Lower leg skin (tissue), 4 donors: ENCODE data around the gene COL25A1. TPM values are rescaled to one million over a fixed set of nuclear protein-coding genes. Genes with fewer than 3 reads are reported as not detected.

ENCODE experiments used
- DNase-seq, 2 donors: peaks; one replicate each; pipeline ENCODE4 v3.0.0-alpha.2; 2019; ENCODE audit warnings: low spot score in 2 of 2
- H3K4me3 ChIP-seq: fragments of 200-600 bp; sonication (generic); 2 replicates; pipeline ENCODE4 v1.5.1; 2017; ENCODE audit warnings: mild to moderate bottlenecking, low read depth; ENCODE audit not compliant: poor library complexity, severe bottlenecking
- POLR2A ChIP-seq, 2 donors: fragments of 450-650 bp; IDR thresholded peaks; one replicate each; pipeline ENCODE4 v1.6.1; 2016 to 2017; ENCODE audit warnings: antibody characterized with exemption in 2 of 2, mild to moderate bottlenecking in 1 of 2, moderate library complexity in 1 of 2
- WGBS, 2 donors: methylation state at CpG; one replicate each; pipeline ENCODE4 v1.1.5; 2018; 5-methylcytosine and 5-hydroxymethylcytosine counted together
- intact Hi-C: fragments of 100-400 bp; cut with DNase I; formaldehyde crosslinking; loops from one replicate; pipeline ENCODE4 v1.15.0; 2023; ENCODE audit warnings: low total_unique reads
- total RNA-seq, 4 donors: library from RNA; depleted of rRNA; stranded (reverse); fragments of >200 nt; gene quantifications; one replicate each; pipeline ENCODE4 v1.1.0, GENCODE V29; 2016
- TF ChIP-seq, protein P1 (sequence below), 3 donors: fragments of 450-650 bp; IDR thresholded peaks; one replicate each; pipeline ENCODE4 v1.5.1; 2016; ENCODE audit warnings: antibody characterized with exemption in 3 of 3, mild to moderate bottlenecking in 3 of 3, moderate library complexity in 2 of 3

Gene COL25A1
- total RNA-seq, 4 donors from 2014 or later = 0.42 to 2.4 (median 1.5) TPM

DNA sequence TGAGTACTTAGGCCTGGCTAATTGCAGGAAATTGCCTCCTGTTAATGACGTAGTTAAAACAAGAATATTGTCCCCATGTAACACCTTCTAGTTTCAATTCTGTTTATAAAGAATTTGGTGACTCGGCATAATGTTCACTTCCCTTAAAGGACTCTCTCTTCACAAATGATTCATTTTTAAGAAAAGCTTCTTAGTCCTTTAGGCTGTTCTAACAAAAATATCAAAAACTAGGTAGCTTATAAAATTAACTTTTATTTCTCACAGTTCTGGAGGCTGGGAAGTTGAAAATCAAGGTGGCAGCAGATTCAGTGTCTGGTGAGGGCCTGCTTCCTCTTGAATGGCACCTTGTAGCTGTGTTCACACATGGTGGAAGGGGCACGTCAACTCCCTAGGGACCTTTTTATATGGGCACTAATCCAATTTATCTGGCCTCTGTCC, 23.8 kb downstream of the COL25A1 start:
- WGBS, 2 donors = 65 to 67% methylated on average over 3 of the region's 3 CpGs
- intact Hi-C loops = no loop called here
- no peak overlapping the region for H3K4me3 ChIP-seq
- no peak for DNase-seq
- TF ChIP-seq POLR2A (IDR thresholded peaks at IDR 0.05) = no peak
- TF ChIP-seq, protein P1, sequence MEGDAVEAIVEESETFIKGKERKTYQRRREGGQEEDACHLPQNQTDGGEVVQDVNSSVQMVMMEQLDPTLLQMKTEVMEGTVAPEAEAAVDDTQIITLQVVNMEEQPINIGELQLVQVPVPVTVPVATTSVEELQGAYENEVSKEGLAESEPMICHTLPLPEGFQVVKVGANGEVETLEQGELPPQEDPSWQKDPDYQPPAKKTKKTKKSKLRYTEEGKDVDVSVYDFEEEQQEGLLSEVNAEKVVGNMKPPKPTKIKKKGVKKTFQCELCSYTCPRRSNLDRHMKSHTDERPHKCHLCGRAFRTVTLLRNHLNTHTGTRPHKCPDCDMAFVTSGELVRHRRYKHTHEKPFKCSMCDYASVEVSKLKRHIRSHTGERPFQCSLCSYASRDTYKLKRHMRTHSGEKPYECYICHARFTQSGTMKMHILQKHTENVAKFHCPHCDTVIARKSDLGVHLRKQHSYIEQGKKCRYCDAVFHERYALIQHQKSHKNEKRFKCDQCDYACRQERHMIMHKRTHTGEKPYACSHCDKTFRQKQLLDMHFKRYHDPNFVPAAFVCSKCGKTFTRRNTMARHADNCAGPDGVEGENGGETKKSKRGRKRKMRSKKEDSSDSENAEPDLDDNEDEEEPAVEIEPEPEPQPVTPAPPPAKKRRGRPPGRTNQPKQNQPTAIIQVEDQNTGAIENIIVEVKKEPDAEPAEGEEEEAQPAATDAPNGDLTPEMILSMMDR (IDR thresholded peaks at IDR 0.05) = no peak

DNA sequence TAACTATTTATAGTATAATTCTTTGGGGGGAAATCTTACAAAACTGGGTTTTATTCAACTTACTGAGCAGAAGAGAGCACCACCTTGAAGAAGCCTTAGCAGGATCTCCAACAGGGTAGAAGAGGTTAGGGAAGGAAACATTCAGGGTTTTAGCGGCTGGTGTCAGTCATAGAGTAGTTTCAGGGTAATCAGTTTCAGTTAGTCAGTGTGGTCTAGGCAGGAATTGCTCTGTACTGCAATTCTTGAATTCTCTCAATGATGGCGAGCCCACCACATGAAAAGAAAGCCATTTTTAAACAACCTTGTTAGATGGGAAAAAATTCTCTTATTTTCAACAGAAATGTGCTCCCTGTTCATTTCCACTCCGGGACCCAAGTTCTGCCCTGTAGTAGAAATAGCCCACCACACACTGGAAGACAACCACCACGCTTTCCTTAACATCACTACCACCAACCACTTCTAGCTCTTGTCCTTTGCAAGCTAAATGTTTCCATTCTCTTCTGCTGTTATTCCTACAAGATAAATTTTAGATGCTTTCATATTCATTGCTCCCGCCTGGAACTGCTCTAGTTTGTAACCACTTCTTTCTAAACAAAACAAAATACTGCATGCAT, 25.9 kb downstream of the COL25A1 start:
- no peak overlapping the region for H3K4me3 ChIP-seq
- DNase-seq = no peak
- no peak for TF ChIP-seq POLR2A (IDR thresholded peaks at IDR 0.05)
- TF ChIP-seq, protein P1 (IDR thresholded peaks at IDR 0.05) = no peak
- intact Hi-C loops = no loop called here
- WGBS, 2 donors = 93 to 96% methylated on average over 5 of the region's 5 CpGs

DNA sequence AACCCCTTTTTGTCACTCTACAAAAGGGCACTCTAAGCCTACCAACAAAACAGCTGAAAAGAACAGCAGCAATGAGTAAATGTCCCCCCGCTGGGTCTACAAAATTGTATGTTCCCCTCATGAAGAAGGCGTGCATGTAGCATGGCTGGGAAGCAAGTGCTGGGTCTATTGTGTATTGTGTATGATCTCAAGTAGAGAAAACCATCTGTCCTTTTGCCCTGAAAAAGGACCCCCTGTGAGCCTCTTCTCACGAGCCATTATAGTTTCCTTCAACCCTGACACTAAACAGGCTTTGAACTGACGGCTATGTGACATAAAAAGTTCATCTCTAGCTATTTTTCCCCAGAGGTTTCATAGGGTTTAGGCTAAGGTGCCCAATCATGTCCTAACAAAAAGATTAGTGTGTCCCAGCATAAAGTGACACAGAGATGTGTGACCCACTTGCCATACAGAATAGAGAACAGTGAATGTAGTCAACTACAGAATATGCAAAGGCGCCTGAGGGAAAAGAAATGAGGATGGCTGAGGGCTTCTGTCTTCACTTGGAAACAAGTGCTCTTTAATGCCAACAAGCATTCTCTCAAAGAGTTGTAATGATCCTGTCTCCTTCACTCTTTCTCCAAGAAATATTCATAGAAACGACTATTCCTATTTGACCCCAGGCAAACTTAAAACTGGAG, 27.3 kb downstream of the COL25A1 start:
- TF ChIP-seq, protein P1 (IDR thresholded peaks at IDR 0.05) = no peak
- no peak for TF ChIP-seq POLR2A (IDR thresholded peaks at IDR 0.05)
- no peak for DNase-seq
- intact Hi-C loops = no loop called here
- WGBS, 2 donors = 80 to 88% methylated on average over 6 of the region's 6 CpGs
- no peak overlapping the region for H3K4me3 ChIP-seq

DNA sequence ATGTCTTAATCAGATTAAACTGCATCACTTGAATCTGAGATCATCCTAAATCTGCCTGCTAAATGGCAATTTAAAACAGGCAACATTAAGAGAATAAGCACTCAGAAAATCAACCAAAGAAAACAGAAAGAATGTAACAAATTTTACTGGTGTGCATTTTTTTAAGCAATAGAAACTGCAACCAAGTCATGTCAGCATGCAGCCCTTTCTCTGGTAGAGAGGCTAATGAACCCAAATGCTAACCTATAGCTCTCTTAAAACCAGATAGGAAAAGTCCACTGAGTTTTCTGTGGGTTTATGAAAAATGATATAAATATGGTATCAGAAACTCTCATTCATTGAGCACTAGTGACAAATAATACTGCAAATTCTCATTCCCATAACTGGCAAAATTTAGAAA, 35.6 kb downstream of the COL25A1 start:
- DNase-seq = no peak
- TF ChIP-seq POLR2A (IDR thresholded peaks at IDR 0.05) = no peak
- TF ChIP-seq, protein P1 (IDR thresholded peaks at IDR 0.05) = no peak

DNA sequence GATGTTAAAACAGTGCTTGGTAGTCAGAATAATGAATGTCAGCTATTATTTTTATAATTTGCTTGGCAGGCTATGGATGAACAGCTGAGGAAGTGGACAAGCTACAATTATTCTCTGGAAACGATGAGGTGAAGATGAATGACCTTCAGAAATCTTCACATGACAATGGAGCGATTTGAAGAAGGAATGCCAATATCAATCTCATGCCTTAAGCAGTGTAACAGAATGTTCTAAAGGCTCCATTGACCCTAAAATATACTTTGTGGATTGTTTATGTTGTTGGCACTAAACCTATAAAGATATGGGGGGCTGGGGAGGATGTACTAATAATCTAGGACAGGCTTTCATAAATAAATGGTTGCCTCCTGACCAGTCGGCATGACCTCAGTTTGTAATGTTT, 36.2 kb downstream of the COL25A1 start:
- 72 to 77% methylated on average over 3 of the region's 3 CpGs for WGBS, 2 donors
- intact Hi-C loops = no loop called here
- no peak for DNase-seq
- no peak overlapping the region for H3K4me3 ChIP-seq
- TF ChIP-seq POLR2A (IDR thresholded peaks at IDR 0.05) = no peak
- TF ChIP-seq, protein P1 (IDR thresholded peaks at IDR 0.05) = no peak

More for the DNA sequence above, 35.6 kb downstream of the COL25A1 start:
- intact Hi-C loops = no loop called here
- H3K4me3 ChIP-seq = no peak overlapping the region
